HL-60 (cell line): ENCODE results near the gene CD93.

Source experiments
- DNase-seq, 2 experiments: peaks; one replicate each; pipeline ENCODE4 v3.0.0-alpha.2; 2010 to 2020; ENCODE audit warnings: low read depth in 1 of 2, low spot score in 1 of 2
- H3K27ac ChIP-seq: fragments of 250-450 bp; sonication (Bioruptor Pico); replicated peaks from 2 replicates; pipeline ENCODE4 v1.5.1; 2020; ENCODE audit warnings: mild to moderate bottlenecking, moderate library complexity
- H3K27me3 ChIP-seq: fragments of 250-450 bp; sonication (Bioruptor Pico); 2 replicates; pipeline ENCODE4 v1.5.1; 2021; ENCODE audit warnings: mild to moderate bottlenecking, moderate library complexity; ENCODE audit not compliant: insufficient read depth, poor library complexity, severe bottlenecking
- H3K4me3 ChIP-seq: replicated peaks from 2 replicates; pipeline ENCODE4 v1.5.1; 2011; ENCODE audit warnings: mild to moderate bottlenecking, control low read depth, low read length; ENCODE audit not compliant: insufficient read depth
- GABPA ChIP-seq: IDR thresholded peaks from 2 replicates; pipeline ENCODE4 v1.6.1; 2012; ENCODE audit warnings: low read depth
- POLR2AphosphoS5 ChIP-seq: IDR thresholded peaks from 2 replicates; pipeline ENCODE4 v1.6.1; 2012; ENCODE audit warnings: low read depth
- SPI1 ChIP-seq: IDR thresholded peaks from 2 replicates; pipeline ENCODE4 v1.6.1; 2012; ENCODE audit warnings: low read depth, mild to moderate bottlenecking, borderline replicate concordance
- TF ChIP-seq, protein P1 (sequence below): IDR thresholded peaks from one replicate; pipeline ENCODE4 v1.5.1; 2011; ENCODE audit warnings: low read length, control low read depth, inconsistent platforms; ENCODE audit not compliant: insufficient read depth
- TF ChIP-seq, protein P2 (sequence below): IDR thresholded peaks from 2 replicates; pipeline ENCODE4 v1.6.1; 2012; ENCODE audit warnings: low read depth; ENCODE audit not compliant: insufficient replicate concordance

The CD93 gene

DNA sequence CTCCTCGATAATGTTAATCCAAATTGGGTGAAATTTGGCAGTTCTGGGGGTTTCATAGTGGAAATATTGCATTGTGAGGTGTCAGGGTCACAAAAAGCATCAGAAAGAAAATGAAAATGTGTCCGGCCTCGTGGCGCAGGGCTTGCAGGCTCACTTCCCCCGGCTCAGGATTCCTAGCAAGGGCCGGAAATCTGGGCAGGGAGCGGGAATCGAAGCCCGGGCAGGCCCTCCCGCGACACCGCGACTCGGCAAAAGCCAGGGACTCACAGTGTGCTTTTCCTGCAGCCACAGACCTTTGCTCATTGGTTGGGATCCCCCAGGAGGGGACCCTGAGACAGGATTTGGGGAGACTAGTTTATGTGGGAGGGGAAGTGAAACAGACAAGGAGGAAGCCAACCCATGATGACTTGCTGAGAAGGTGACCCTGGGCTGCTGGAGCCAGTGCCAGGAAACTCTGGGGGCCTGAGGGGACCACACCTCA lies 847 bp upstream of the CD93 start:
- Histone ChIP-seq H3K4me3 (no peak overlapping the region), H3K27ac (no peak overlapping the region), H3K27me3 (no peaks in the 10 kb centered on the region)
- peak in 1 of 2 experiments; percentile 53 for DNase-seq
- no peak for TF ChIP-seq GABPA
- TF ChIP-seq SPI1 = peak; percentile 22; the same call in 1 of the 2 replicates

DNA sequence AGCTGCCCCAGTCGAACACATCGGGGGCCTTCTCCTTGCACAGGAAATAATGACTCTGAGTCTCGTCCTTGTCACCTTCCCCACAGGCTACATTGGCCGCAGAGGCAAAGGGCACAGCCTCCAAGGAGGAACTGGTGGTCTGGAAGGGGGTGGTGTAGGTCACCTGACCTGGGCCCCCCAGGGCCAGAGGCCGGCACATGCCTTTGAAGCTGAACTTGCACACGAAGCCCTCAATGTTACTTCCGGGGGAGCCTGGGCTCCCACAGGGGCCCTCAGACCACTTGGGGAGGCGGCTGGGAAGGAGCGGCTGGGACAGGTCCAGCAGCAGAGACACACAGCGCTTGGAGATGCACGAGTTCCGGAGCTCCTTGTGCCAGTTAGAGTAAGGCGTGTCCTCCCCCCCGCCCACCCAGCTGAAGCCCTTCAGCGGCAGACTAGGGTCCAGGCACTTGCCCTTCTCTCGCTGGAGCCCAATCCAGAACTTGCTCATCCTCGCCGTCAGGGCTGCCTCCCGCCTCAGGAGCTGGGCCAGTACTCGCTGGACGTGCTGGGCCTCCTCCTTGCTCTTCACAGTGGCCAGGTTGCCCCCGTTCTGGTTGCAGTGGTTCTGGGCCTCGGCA lies 578 bp downstream of the CD93 start:
- no peak overlapping the region for H3K4me3 ChIP-seq
- no peaks in the 10 kb centered on the region for H3K27me3 ChIP-seq
- DNase-seq = no peak
- TF ChIP-seq GABPA = no peak
- TF ChIP-seq, protein P1, sequence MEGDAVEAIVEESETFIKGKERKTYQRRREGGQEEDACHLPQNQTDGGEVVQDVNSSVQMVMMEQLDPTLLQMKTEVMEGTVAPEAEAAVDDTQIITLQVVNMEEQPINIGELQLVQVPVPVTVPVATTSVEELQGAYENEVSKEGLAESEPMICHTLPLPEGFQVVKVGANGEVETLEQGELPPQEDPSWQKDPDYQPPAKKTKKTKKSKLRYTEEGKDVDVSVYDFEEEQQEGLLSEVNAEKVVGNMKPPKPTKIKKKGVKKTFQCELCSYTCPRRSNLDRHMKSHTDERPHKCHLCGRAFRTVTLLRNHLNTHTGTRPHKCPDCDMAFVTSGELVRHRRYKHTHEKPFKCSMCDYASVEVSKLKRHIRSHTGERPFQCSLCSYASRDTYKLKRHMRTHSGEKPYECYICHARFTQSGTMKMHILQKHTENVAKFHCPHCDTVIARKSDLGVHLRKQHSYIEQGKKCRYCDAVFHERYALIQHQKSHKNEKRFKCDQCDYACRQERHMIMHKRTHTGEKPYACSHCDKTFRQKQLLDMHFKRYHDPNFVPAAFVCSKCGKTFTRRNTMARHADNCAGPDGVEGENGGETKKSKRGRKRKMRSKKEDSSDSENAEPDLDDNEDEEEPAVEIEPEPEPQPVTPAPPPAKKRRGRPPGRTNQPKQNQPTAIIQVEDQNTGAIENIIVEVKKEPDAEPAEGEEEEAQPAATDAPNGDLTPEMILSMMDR = no peak
- TF ChIP-seq, protein P2, sequence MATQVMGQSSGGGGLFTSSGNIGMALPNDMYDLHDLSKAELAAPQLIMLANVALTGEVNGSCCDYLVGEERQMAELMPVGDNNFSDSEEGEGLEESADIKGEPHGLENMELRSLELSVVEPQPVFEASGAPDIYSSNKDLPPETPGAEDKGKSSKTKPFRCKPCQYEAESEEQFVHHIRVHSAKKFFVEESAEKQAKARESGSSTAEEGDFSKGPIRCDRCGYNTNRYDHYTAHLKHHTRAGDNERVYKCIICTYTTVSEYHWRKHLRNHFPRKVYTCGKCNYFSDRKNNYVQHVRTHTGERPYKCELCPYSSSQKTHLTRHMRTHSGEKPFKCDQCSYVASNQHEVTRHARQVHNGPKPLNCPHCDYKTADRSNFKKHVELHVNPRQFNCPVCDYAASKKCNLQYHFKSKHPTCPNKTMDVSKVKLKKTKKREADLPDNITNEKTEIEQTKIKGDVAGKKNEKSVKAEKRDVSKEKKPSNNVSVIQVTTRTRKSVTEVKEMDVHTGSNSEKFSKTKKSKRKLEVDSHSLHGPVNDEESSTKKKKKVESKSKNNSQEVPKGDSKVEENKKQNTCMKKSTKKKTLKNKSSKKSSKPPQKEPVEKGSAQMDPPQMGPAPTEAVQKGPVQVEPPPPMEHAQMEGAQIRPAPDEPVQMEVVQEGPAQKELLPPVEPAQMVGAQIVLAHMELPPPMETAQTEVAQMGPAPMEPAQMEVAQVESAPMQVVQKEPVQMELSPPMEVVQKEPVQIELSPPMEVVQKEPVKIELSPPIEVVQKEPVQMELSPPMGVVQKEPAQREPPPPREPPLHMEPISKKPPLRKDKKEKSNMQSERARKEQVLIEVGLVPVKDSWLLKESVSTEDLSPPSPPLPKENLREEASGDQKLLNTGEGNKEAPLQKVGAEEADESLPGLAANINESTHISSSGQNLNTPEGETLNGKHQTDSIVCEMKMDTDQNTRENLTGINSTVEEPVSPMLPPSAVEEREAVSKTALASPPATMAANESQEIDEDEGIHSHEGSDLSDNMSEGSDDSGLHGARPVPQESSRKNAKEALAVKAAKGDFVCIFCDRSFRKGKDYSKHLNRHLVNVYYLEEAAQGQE = no peak
- TF ChIP-seq POLR2AphosphoS5 = no peak
- TF ChIP-seq SPI1 = no peak
- H3K27ac ChIP-seq = no peak overlapping the region

DNA sequence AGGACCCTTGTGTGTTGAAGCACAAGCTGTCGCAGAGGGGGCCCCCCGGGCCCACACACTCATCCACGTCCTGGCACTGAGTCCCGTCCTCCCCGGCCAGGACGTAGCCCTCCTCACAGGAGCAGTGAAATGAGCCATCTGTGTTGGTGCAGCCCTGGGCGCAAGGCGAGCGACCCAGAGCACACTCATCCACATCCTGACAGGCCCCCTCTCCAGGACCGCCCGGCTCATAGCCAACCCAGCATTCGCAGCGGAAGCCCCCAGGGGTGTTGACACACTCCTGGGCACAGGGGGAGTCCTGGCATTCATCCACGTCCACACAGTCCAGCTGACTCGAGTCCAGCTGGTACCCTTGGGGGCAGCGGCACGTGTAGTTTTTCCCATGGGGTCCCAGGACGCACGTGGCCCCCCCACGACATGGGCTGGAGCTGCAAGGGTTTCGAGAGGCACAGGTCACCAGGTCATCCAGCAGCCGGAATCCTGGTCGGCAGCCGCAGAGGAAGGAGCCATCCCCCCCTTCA lies 1.2 kb downstream of the CD93 start:
- Histone ChIP-seq H3K27me3 (no peaks in the 10 kb centered on the region), H3K27ac (no peak overlapping the region), H3K4me3 (no peak overlapping the region)
- no peak for DNase-seq
- TF ChIP-seq, protein P2 = no peak
- no peak for TF ChIP-seq GABPA
- no peak for TF ChIP-seq SPI1
- TF ChIP-seq, protein P1 = no peak
- no peak for TF ChIP-seq POLR2AphosphoS5

DNA sequence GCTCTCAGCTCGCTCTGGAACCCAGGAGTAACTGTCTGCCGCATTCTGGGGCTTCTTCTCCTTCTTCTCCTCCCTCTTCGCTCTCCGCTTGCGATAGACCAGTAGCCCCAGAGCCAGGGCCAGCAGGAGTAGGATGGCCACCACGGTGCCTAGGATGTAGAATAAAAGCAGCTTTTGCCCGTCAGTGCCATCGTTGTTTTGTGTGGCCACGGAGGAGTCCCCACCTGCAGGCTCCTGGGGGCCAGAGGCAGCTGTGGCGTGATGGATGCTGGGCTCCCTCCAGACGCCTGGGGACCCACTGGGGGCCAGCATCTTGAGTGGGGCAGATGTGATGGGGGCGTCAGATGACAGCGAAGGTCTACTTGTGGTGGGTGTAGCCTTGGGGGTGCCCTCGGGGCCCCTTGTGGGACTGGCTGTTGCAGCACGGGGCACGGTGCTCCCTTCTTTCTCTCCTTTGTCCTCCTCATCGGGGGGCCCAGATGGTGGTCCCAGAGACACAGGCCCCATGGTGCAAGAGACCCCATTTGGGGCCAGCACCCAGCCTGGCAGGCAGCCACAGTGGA lies 1.8 kb downstream of the CD93 start:
- no peak for DNase-seq
- no peak overlapping the region for H3K27ac ChIP-seq
- no peaks in the 10 kb centered on the region for H3K27me3 ChIP-seq
- no peak overlapping the region for H3K4me3 ChIP-seq
- TF ChIP-seq, protein P1 = no peak
- no peak for TF ChIP-seq GABPA
- TF ChIP-seq SPI1 = no peak
- TF ChIP-seq, protein P2 = no peak
- no peak for TF ChIP-seq POLR2AphosphoS5
